IPS-18a (cell line): ENCODE measurements around the gene RTKN.
"Not testable (repeated sequence)": the region's sequence is repeated elsewhere in the genome, so short reads cannot be mapped to it uniquely, and the experiment has no call there.

Source experiments
- H3K27ac ChIP-seq: one replicate; pipeline ENCODE4 v1.5.1; 2013; ENCODE audit warnings: low read length
- H3K27me3 ChIP-seq: one replicate; pipeline ENCODE4 v1.6.1; 2013; ENCODE audit warnings: mild to moderate bottlenecking, low read length; ENCODE audit not compliant: control insufficient read depth, insufficient read depth
- H3K36me3 ChIP-seq: one replicate; pipeline ENCODE4 v1.6.1; 2013; ENCODE audit warnings: low read depth, low read length; ENCODE audit not compliant: control insufficient read depth
- H3K4me1 ChIP-seq: one replicate; pipeline ENCODE4 v1.6.1; 2013; ENCODE audit warnings: low read depth, low read length; ENCODE audit not compliant: control insufficient read depth
- H3K4me3 ChIP-seq: one replicate; pipeline ENCODE4 v1.5.1; 2013; ENCODE audit warnings: low read length
- H3K9ac ChIP-seq: one replicate; pipeline ENCODE4 v1.6.1; 2013; ENCODE audit warnings: mild to moderate bottlenecking, low read length, moderate library complexity
- H3K9me3 ChIP-seq: one replicate; pipeline ENCODE4 v1.6.1; 2013; ENCODE audit warnings: low read depth, low read length; ENCODE audit not compliant: control insufficient read depth

The RTKN gene

GRCh38 chr2:74459503-74460118, 17.9 kb upstream of the RTKN start:
- H3K4me1 ChIP-seq, H3K27ac ChIP-seq, H3K9me3 ChIP-seq, H3K9ac ChIP-seq, H3K27me3 ChIP-seq: not testable (repeated sequence)
- Histone ChIP-seq H3K36me3 (peaks cover 24% of the 10 kb centered on the region), H3K4me3 (peak overlapping the region; percentile 74)

- H3K4me1 ChIP-seq, result peaks cover 6% of the 10 kb centered on the region
- H3K9me3 ChIP-seq, result no peaks in the 10 kb centered on the region
- no peaks in the 10 kb centered on the region for H3K27me3 ChIP-seq
- H3K9ac ChIP-seq, result peak overlapping the region; percentile 66
- H3K4me3 ChIP-seq, result peak overlapping the region; percentile 74
- peaks cover 24% of the 10 kb centered on the region for H3K36me3 ChIP-seq
- peak overlapping the region; percentile 47 for H3K27ac ChIP-seq
These were observed 17.2 kb upstream of the RTKN start for GRCh38 chr2:74458938-74459363.

- Histone ChIP-seq H3K27ac (peak within 1 kb of the TSS; percentile 56), H3K4me1 (peaks cover 6% of the 10 kb centered on the region), H3K36me3 (peaks cover 24% of the 10 kb centered on the region), H3K9me3 (no peaks in the 10 kb centered on the region), H3K27me3 (no peaks in the 10 kb centered on the region), H3K4me3 (peak within 1 kb of the TSS; percentile 74), H3K9ac (peak within 1 kb of the TSS; percentile 86)
These were observed 16.6 kb upstream of the RTKN start, which contains the start of gene WBP1 for GRCh38 chr2:74458132-74458937. Gene WBP1, plus strand, starts transcription at chr2:74458438. Its CDS starts 165 bp downstream, at chr2:74458603.

- no peaks in the 10 kb centered on the region for H3K27me3 ChIP-seq
- peak overlapping the region; percentile 74 for H3K4me3 ChIP-seq
- peak overlapping the region; percentile 86 for H3K9ac ChIP-seq
- H3K9me3 ChIP-seq, result no peaks in the 10 kb centered on the region
- H3K36me3 ChIP-seq, result peaks cover 18% of the 10 kb centered on the region
- H3K27ac ChIP-seq, result peak overlapping the region; percentile 56
- peaks cover 6% of the 10 kb centered on the region for H3K4me1 ChIP-seq
These were observed 15.9 kb upstream of the RTKN start for GRCh38 chr2:74457549-74458131.

- H3K9ac ChIP-seq, result peak overlapping the region; percentile 51
- no peak overlapping the region for H3K27ac ChIP-seq
- H3K36me3 ChIP-seq, result peaks cover 13% of the 10 kb centered on the region
- peaks cover 6% of the 10 kb centered on the region for H3K4me1 ChIP-seq
- H3K4me3 ChIP-seq, result peak overlapping the region; percentile 74
- no peaks in the 10 kb centered on the region for H3K9me3 ChIP-seq
- no peaks in the 10 kb centered on the region for H3K27me3 ChIP-seq
These were observed 15.4 kb upstream of the RTKN start for GRCh38 chr2:74457129-74457548.

GRCh38 chr2:74454654-74455511, 13.1 kb upstream of the RTKN start, which contains the start of gene INO80B:
Gene INO80B, plus strand, starts transcription at chr2:74455087. Its CDS starts 30 bp downstream, at chr2:74455117.
- Histone ChIP-seq H3K9me3 (no peaks in the 10 kb centered on the region), H3K9ac (peak within 1 kb of the TSS; percentile 78), H3K4me3 (peak within 1 kb of the TSS; percentile 86), H3K36me3 (no peaks in the 10 kb centered on the region), H3K27ac (peak within 1 kb of the TSS; percentile 83), H3K4me1 (peaks cover 6% of the 10 kb centered on the region), H3K27me3 (no peaks in the 10 kb centered on the region)

GRCh38 chr2:74450570-74451190, 8.9 kb upstream of the RTKN start:
- Histone ChIP-seq H3K9ac (no peak overlapping the region), H3K27me3 (no peaks in the 10 kb centered on the region), H3K27ac (no peak overlapping the region), H3K4me3 (no peak overlapping the region), H3K4me1 (no peaks in the 10 kb centered on the region), H3K9me3 (no peaks in the 10 kb centered on the region), H3K36me3 (no peaks in the 10 kb centered on the region)

- no peaks in the 10 kb centered on the region for H3K27me3 ChIP-seq
- no peaks in the 10 kb centered on the region for H3K4me1 ChIP-seq
- H3K36me3 ChIP-seq, result no peaks in the 10 kb centered on the region
- no peak overlapping the region for H3K9ac ChIP-seq
- H3K4me3 ChIP-seq, result no peak overlapping the region
- no peaks in the 10 kb centered on the region for H3K9me3 ChIP-seq
- H3K27ac ChIP-seq, result no peak overlapping the region
These were observed 7.0 kb upstream of the RTKN start for GRCh38 chr2:74448771-74449170.

GRCh38 chr2:74447230-74447999, 5.7 kb upstream of the RTKN start:
- H3K27ac ChIP-seq, result no peak overlapping the region
- H3K9me3 ChIP-seq, result no peaks in the 10 kb centered on the region
- no peaks in the 10 kb centered on the region for H3K4me1 ChIP-seq
- no peaks in the 10 kb centered on the region for H3K27me3 ChIP-seq
- H3K9ac ChIP-seq, result no peak overlapping the region
- H3K36me3 ChIP-seq, result no peaks in the 10 kb centered on the region
- no peak overlapping the region for H3K4me3 ChIP-seq

GRCh38 chr2:74444498-74445318, 3.0 kb upstream of the RTKN start:
- Histone ChIP-seq H3K27ac (no peak overlapping the region), H3K9me3 (no peaks in the 10 kb centered on the region), H3K9ac (no peak overlapping the region), H3K36me3 (no peaks in the 10 kb centered on the region), H3K4me1 (peaks cover 1% of the 10 kb centered on the region), H3K4me3 (no peak overlapping the region), H3K27me3 (no peaks in the 10 kb centered on the region)
